ENCODE measurements around the gene KCNK4.

Gene KCNK4

DNA sequence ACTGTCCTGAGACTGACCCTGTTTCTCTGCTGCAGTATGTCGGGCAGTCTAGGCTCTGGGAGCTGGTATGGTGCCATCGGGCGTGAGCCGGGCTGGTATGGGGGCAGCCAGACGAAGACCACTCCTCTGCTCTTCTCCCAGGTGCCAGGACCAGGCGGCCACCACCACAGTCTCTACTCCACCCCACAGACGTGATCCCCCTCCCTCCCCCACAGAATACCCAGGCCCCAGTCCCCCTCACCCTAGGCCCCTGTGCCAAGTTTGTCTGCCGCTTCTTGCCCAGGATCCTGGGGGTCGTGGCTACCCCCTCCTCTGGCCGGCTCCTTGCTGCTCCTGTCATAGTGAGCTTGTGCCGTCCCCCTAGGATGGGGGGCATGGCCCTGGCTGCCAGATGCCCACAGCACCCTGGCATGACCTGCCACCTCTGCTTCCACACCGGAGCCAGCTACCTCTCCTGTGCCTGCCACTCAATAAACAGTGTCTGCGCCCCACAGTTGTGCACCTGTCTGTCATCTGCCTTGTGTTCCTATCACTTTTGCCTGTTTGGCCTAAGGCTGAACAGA lies 2.0 kb upstream of the KCNK4 start:
- no peak for DNase-seq (ENCODE audit: low read depth in 1 of 2, low spot score in 1 of 2)

DNA sequence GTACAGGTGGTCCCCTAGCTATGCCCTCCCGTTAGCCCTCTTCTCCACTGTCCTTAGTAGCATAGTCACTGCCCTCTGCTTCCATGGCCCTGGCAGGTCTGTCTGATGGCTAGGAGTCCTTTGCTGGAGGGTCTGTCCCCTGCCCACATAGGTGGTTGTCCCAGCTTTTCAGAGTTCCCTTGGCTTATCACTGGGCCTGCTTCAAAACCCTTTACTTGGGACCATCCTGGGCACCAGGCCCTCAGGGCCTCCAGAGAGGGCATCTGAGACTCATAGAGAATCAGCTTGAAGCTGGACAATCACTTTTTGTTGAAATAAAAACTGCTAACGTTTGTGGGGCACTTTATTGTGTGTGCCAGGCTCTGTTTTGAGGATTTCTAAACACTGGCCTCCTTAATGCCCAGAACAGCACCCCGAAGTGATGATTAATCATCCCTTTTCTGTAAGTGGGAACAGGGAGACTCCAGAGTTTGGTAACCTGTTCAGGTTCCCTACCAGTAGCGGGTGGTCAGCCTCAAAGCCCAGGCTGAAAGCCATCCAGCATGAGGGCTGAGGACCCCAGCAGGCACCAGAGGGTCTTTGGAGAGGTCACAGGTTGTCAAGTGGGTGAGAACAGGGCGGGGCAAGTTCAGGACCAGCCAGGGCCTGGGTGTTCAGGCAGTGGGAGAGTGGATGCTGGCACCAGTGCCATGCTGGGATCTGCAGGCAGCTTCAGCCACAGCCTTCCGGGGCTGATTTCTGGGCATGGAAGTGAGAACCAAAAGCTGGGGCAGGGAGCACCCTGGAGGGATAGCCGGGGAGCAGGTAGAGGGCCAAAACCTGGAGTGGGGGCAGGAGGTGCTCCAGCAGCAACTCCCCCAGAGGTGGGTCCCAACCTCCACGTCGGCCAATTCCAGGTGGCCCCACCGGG lies 495 bp upstream of the KCNK4 start:
- DNase-seq (ENCODE audit: low read depth in 1 of 2, low spot score in 1 of 2), result no peak

DNA sequence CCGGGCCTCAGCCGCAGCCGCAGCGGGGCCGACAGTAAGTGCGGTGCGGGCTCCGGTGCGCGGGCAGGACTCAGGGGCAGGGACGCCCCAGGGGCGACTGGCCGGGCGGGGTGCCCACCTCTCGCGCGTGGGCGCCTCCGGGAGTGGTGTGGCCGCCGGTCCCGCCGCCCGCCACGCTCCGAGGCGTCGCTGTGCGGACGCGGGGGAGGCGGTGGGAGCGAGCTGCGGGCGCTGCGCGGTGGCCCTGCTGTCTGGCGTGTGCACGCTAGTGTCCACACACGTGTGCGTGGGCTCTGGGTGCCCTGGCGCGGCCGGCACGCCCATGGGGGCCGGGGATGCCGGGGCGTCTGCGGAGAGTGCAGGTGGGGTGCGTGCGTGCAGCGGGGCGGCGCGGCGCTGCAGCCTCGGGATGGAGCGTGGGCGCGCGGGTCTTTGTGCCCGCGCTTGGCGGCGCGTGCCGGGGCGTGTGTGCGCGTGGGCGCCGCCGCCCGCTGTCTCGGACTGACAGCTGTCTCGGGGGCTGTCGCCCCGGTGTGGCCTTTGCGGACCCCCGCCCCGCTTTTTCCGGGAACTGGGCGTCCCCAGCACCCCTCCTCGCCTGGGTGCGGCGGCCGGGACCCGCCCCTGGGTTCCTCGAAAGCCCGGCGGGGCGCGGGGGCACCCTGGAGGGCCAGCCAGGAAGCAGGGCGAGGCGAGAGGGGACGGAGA lies 804 bp downstream of the KCNK4 start:
- DNase-seq (ENCODE audit: low read depth in 1 of 2, low spot score in 1 of 2), result no peak

DNA sequence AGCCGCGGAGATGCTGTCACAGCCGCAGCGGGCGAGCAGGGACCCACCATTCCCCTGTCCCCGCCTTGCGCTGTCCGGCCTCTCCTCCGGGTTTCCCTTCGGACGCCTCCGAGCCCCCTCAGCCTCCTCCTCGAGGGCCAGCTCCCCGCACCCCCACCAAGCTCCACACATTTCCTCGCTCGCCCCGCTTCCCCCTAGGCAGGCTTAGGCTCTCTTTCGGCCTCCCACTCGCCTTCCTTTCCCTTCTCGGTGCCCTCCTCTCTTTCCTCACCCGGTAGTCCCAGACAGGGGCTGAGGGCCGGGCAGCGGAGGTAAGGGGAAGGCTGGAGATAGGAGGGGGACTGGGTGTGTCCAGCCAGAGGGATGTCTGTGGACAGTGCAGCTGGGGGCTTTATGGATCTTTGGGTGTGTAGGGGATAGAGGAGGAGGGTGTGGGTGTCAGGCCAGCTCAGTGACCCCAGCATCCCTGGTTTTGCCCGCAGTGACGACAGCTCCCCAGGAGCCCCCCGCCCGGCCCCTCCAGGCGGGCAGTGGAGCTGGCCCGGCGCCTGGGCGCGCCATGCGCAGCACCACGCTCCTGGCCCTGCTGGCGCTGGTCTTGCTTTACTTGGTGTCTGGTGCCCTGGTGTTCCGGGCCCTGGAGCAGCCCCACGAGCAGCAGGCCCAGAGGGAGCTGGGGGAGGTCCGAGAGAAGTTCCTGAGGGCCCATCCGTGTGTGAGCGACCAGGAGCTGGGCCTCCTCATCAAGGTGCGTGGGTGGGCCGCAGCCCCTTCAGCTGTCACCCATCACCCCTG lies 1.6 kb downstream of the KCNK4 start:
- DNase-seq (ENCODE audit: low read depth in 1 of 2, low spot score in 1 of 2), result no peak

DNA sequence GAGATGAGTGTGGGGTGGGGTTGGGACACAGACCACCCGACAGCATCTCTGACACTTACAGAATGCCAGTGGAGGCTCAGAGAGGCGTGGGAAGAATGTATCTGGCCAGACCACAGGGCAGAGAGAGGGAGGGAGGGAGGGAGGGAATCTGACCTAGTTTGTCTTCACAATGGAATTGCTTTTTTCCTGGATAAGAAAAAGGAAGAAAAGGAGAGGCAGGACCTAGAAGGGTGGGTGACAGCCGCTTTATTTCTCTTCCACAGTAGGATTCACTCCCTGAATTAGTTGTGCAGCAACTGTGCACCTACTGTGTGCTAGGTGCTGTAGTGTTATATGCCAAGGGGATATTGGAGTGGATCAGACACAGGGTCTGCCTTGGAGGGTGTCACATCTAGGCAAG lies 3.7 kb downstream of the KCNK4 start:
- no peak for DNase-seq (ENCODE audit: low read depth in 1 of 2, low spot score in 1 of 2)

DNA sequence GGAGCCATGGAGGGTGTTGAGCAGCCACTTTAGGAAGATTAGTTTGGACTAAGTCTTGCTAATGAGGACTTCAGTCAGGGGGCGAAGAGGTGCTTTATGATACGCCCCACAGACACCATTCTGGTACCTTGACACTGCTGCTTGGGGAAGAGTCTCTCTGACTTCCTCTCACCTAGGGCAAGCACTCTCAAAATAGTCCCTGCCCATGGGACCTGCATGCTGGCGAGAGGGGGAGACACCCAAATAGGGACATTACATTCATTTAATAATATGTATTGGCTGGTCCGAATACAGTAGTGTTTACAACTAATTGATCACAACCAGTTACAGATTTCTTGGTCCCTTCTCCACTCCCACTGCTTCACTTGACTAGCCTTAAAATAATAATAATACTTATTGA lies 4.7 kb downstream of the KCNK4 start:
- no peak for DNase-seq (ENCODE audit: low read depth in 1 of 2, low spot score in 1 of 2)

DNA sequence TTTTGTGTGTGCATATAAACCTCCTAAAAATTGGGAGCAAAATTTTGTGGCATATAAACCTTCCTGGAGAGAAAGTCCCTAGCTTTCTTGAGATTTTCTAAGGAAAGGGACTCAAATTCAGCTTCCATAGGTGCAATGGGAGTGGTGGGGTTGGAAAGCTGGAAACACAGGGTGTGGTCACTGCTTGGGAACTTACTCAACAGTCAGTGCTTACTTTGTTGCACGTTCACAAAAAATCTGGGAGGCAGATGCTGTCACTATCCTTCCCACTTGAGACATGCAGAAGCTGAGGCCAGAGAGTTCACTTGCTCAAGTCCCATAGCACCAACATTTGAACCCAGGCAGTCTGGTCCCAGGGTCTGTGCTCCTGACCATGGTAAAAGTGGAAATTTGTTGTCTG lies 5.1 kb downstream of the KCNK4 start:
- no peak for DNase-seq (ENCODE audit: low read depth in 1 of 2, low spot score in 1 of 2)

DNA sequence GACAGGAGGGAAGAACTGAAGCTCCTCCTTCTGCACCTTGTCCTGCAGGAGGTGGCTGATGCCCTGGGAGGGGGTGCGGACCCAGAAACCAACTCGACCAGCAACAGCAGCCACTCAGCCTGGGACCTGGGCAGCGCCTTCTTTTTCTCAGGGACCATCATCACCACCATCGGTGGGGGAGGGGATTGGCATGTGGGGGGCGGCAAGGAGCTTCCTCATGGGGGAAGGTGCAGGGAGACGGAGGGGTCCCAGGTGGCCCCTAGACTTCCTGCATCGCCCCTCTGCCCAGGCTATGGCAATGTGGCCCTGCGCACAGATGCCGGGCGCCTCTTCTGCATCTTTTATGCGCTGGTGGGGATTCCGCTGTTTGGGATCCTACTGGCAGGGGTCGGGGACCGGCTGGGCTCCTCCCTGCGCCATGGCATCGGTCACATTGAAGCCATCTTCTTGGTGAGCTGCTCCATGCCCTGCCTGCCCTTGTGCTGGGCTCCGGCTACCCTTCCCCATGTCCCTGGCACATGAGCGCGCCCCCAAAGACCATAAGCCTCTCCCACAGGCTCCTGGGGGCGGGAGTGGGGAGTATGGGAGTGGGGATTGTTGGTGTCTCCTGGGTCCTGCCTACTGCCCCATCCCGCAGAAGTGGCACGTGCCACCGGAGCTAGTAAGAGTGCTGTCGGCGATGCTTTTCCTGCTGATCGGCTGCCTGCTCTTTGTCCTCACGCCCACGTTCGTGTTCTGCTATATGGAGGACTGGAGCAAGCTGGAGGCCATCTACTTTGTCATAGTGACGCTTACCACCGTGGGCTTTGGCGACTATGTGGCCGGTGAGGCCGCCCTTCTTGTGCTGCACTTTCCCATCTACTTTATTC lies 6.0 kb downstream of the KCNK4 start:
- no peak for DNase-seq (ENCODE audit: low read depth in 1 of 2, low spot score in 1 of 2)

DNA sequence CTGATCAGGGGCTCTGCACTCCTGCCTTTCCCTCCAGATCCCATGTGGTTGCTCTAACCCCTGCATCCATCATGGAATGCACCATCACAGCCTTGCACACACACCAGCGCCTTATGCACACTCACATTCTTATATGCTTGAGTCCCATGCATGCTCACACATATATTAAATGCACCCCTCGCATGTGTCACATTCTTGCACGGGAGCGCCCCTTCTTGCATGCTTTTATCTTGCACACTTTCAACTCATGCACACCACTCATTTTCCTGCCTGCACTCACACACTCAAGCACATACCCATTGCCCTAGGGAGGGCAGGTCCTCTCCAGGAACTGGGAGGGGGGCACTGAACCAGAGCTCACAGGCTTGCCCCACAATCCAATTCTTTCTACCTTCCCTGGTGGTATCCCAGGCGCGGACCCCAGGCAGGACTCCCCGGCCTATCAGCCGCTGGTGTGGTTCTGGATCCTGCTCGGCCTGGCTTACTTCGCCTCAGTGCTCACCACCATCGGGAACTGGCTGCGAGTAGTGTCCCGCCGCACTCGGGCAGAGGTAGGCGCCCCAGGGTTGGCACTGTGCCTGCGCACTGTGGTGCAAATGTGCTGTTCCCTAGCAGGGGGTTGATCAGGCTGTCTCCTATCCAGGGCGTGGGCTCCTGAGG lies 6.7 kb downstream of the KCNK4 start:
- DNase-seq (ENCODE audit: low read depth in 1 of 2, low spot score in 1 of 2), result no peak

DNA sequence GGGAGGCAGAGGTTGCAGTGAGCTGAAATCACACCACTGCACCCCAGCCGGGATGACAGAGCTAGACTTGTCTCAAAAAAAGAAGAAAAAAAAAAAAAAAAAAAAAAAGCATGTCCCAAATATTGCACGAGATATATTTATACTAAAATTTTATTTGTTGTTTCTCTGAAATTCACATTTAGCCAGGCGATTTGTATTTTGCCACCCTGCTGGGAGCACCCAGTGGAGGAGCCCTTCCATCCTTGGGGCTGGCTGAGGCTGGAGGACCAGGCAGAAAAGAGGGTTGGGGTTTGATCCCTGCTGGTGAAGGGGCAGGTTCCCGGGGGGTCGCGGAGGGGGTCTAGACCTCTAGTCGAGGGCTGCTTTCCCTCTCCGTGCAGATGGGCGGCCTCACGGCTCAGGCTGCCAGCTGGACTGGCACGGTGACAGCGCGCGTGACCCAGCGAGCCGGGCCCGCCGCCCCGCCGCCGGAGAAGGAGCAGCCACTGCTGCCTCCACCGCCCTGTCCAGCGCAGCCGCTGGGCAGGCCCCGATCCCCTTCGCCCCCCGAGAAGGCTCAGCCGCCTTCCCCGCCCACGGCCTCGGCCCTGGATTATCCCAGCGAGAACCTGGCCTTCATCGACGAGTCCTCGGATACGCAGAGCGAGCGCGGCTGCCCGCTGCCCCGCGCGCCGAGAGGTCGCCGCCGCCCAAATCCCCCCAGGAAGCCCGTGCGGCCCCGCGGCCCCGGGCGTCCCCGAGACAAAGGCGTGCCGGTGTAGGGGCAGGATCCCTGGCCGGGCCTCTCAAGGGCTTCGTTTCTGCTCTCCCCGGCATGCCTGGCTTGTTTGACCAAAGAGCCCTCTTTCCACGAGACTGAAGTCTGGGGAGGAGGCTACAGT lies 8.1 kb downstream of the KCNK4 start:
- no peak for DNase-seq (ENCODE audit: low read depth in 1 of 2, low spot score in 1 of 2)

DNA sequence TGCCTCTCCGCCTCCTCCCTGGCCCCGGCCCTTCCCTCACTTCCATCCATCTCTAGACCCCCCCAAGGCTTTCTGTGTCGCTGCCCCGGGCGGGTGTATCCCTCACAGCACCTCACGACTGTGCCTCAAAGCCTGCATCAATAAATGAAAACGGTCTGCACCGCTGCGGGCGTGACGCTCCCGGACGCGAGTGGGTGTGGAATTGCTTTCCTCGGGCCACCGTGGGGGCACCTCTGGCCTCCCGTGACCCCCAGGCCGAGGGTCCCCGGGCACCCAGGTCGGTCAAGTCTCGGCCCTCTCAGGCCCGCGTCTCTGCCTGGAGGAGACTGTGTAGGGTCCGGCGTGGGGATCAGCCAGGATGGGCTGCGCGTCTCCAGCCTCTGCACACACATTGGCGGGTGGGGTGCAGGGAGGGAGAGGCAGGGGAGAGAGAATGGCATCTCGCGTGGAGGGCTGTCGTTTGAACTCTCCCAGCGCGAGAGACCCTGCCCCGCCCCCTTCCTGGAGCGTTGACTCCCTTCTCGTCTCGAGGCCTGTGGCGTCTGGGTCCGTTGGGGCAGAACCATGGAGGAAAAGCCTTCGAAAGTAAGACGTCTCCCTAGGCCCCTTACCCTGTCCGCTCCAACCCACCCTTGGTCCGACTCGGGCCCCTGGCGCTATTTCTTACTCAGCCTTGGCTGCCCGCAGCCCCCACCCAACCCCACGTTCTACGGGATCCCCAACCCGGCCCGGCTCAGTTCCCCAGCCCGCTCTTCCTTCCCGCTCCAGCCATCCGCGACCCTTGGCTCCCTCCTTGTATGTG lies 8.9 kb downstream of the KCNK4 start, which contains the start of gene CATSPERZ:
CATSPERZ (plus strand) TSS at position 512 of the 802 bp plus-strand sequence; CDS start at position 565, 53 bp downstream.
- DNase-seq (ENCODE audit: low read depth in 1 of 2, low spot score in 1 of 2), result no peak

DNA sequence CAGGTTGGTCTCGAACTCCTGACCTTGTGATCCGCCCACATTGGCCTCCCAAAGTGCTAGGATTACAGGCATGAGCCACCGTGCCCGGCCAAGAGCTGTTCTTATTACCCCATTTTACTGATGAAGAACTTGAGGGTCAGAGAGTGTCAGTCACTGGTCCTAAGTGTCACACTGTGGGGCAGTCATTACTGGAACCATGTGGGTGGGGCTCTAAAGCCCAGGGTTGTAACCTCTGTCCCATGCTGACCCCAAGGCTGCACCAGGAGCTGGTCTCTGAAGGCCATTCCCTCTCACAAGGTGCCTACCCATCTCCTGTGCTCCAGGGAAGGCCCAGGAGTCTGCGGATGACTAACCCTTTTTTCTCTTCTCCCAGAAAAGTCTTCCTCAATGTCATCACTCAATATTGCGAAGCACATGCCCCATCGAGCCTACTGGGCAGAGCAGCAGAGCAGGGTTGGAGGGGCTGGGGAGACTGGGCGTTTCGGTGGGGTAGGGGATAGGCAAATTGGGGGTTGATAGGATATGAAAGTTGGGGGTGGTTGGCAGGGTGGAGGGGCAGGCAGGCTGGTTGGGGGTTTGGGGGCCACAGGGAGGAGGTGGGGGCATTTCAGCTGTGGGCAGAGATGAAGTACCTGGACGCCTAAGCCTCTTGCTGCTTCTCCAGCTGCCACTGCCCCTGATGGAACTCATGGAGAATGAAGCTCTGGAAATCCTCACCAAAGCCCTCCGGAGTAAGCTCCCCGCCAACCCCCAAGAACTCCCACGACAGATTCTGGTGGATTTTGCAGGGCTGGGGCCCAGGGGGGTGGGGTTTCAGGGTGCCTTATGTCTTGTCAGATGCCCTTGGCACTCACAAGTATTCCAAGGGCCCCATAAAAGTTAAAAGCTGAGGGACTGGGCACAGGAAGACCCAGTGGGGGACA lies 12.3 kb downstream of the KCNK4 start:
- no peak for DNase-seq (ENCODE audit: low read depth in 1 of 2, low spot score in 1 of 2)

DNA sequence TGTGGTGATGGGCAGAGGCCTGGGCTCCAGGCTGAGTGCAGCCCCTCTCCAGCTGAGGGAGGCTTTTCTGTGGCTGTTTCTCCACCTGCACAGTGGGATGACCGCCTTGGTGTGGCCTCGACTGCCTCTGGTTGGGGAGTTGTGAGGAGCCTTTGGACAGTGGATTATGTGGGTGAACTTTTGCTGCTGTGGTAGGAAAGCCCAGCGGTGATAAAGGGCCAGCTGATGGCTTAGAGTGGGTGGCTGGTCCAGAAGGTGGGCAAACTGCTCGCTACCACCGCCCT lies 12.9 kb downstream of the KCNK4 start:
- no peak for DNase-seq (ENCODE audit: low read depth in 1 of 2, low spot score in 1 of 2)

DNA sequence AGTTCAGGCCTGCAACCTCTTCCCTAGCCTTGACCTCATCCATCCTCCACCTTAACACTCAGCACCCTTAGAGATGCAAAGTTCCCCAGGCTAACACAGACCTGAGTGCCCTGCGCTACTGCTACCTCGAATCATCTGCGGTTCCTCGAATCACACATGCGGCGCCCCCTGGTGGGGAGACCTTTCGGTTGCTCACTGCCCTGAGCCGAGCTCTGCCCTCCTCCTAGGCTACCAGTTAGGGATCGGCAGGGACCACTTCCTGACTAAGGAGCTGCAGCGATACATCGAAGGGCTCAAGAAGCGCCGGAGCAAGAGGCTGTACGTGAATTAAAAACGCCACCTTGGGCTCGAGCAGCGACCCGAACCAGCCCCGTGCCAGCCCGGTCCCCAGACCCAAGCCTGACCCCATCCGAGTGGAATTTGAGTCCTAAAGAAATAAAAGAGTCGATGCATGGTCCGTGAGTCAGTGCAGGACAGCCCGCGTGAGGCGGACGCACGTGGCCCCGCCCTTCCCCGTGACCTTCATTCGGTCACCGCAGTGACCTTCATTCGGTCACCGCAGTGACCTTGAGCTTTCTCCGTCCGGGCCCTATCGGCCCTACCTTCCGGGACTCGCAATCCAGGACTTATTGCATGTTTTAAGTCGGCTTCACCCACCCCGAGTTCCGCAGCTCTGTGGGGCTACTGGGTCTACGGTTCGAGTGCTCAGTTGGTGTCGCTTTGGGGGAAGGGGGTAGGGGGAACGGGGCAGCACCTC lies 13.4 kb downstream of the KCNK4 start:
- DNase-seq (ENCODE audit: low read depth in 1 of 2, low spot score in 1 of 2), result peak; percentile 88 to 92

DNA sequence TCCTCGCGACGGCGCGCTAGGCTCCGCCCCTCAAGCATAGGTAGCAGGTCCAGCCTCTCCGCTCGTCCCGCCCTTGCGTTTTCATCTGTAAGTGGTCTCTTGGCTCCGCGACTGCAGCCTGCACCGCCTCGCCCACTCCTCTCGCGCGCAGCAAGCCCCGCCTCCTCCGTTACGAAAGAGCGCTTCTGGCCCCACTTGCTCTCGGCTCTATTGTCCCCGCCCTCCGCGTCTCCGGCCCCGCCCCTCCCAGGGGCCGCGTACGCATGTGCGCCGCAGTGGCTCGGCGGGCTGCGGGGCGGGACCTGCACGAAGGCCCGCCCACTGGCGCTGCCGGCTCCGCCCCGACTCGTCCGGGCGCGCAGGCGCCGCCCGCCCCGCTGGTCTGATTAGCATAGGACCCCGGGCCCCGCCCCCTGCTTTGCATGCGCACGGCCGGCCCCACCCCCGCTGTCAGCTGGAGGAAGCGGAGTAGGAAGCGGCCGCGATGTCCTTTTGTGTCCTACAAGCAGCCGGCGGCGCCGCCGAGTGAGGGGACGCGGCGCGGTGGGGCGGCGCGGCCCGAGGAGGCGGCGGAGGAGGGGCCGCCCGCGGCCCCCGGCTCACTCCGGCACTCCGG lies 14.1 kb downstream of the KCNK4 start, which contains the start of gene ESRRA:
ESRRA (plus strand) TSS at position 450 of the 616 bp plus-strand sequence. CDS start 1,656 bp downstream, outside the sequence.
- peak; percentile 99 for DNase-seq (ENCODE audit: low read depth in 1 of 2, low spot score in 1 of 2)
